Naive thymus-derived CD4-positive, alpha-beta T cell (primary cell): ENCODE measurements around the gene ABHD17B. TPM values are rescaled to one million over a fixed set of nuclear protein-coding genes. Genes with fewer than 3 reads are reported as not detected.

Source experiments
- ATAC-seq: fragments of 150-1000 bp; cut with Tn5 transposase; 2 replicates; pipeline ENCODE4 v1.10.0; 2021; ENCODE audit warnings: mild to moderate bottlenecking, moderate library complexity
- CTCF ChIA-PET: fragments of 350-600 bp; sonication (Branson Sonifier 250); formaldehyde crosslinking; loops from one replicate; lab custom pipeline; 2021; ENCODE audit warnings: antibody characterized with exemption; lab: Charles Lee
- POLR2A ChIA-PET: fragments of 350-600 bp; sonication (Branson Sonifier 250); formaldehyde crosslinking; loops from one replicate; lab custom pipeline; 2021; ENCODE audit warnings: antibody characterized with exemption, inconsistent platforms; lab: Charles Lee
- DNase-seq, 9 donors: peaks; one replicate each; pipeline versions ENCODE4 v3.0.0 to v3.0.0-alpha.2; 2020 to 2022; ENCODE audit warnings: mixed read lengths in 1 of 9
- H3K27ac ChIP-seq: one replicate; pipeline ENCODE4 v1.7.0; 2013; ENCODE audit warnings: mild to moderate bottlenecking, low read depth, low read length, moderate library complexity
- H3K27me3 ChIP-seq, 2 donors: one replicate each; pipeline ENCODE4 v1.7.0; 2013; ENCODE audit warnings: low read length in 2 of 2, mild to moderate bottlenecking in 2 of 2, moderate library complexity in 2 of 2; ENCODE audit not compliant: control insufficient read depth in 2 of 2, insufficient read depth in 2 of 2
- H3K36me3 ChIP-seq, 3 experiments: 1 replicate in 2 of 3; 2 replicates in 1 of 3; pipeline ENCODE4 v1.7.0; 2013; ENCODE audit warnings: low read length in 3 of 3, mild to moderate bottlenecking in 3 of 3, moderate library complexity in 1 of 3; ENCODE audit not compliant: insufficient read depth in 3 of 3, control insufficient read depth in 2 of 3
- H3K4me1 ChIP-seq, 2 donors: one replicate each; pipeline ENCODE4 v1.7.0; 2013; ENCODE audit warnings: low read length in 2 of 2, mild to moderate bottlenecking in 2 of 2, moderate library complexity in 1 of 2; ENCODE audit not compliant: control insufficient read depth in 2 of 2, insufficient read depth in 2 of 2
- H3K4me3 ChIP-seq: 2 replicates; pipeline ENCODE4 v1.7.0; 2013; ENCODE audit warnings: mild to moderate bottlenecking, low read length
- H3K9me3 ChIP-seq, 3 experiments: 1 replicate in 2 of 3; 2 replicates in 1 of 3; pipeline ENCODE4 v1.7.0; 2013; ENCODE audit warnings: low read length in 3 of 3; ENCODE audit not compliant: control insufficient read depth in 2 of 3
- H3K27ac Mint-ChIP-seq, 9 donors: one replicate each; pipeline ENCODE4 v1.8.0; 2020 to 2022; ENCODE audit warnings: mixed read lengths in 9 of 9, mild to moderate bottlenecking in 8 of 9, moderate library complexity in 5 of 9, inconsistent platforms in 2 of 9
- H3K27me3 Mint-ChIP-seq, 5 donors: one replicate each; pipeline ENCODE4 v1.8.0; 2021 to 2022; ENCODE audit warnings: mixed read lengths in 5 of 5, mild to moderate bottlenecking in 1 of 5
- H3K36me3 Mint-ChIP-seq, 5 donors: one replicate each; pipeline ENCODE4 v1.8.0; 2020 to 2022; ENCODE audit warnings: mixed read lengths in 5 of 5, mild to moderate bottlenecking in 3 of 5, inconsistent platforms in 1 of 5
- H3K4me1 Mint-ChIP-seq, 7 donors: one replicate each; pipeline ENCODE4 v1.8.0; 2020 to 2022; ENCODE audit warnings: mixed read lengths in 7 of 7, mild to moderate bottlenecking in 3 of 7, inconsistent platforms in 1 of 7
- H3K4me3 Mint-ChIP-seq, 10 donors: one replicate each; pipeline ENCODE4 v1.8.0; 2020 to 2022; ENCODE audit warnings: mild to moderate bottlenecking in 10 of 10, mixed read lengths in 10 of 10, moderate library complexity in 6 of 10, inconsistent platforms in 2 of 10
- H3K9me3 Mint-ChIP-seq, 11 donors: one replicate each; pipeline ENCODE4 v1.8.0; 2020 to 2022; ENCODE audit warnings: mixed read lengths in 11 of 11, mild to moderate bottlenecking in 4 of 11, inconsistent platforms in 1 of 11, moderate library complexity in 1 of 11
- intact Hi-C, 2 donors: fragments of 100-400 bp; cut with micrococcal nuclease; formaldehyde crosslinking; loops; one replicate each; pipeline ENCODE4 v1.15.1; 2023
- polyA plus RNA-seq, 2 donors: library from polyadenylated mRNA; unstranded; fragments of 300-500 nt; fragmentation: Illumina TruSeq; gene quantifications; one replicate each; pipeline ENCODE4 v1.2.3, GENCODE V29; 2021
- total RNA-seq, 6 experiments: library from RNA in 5 of 6; stranded (reverse) in 5 of 6; gene quantifications; 1 replicate in 5 of 6; 2 replicates in 1 of 6; pipeline ENCODE4 v1.2.3 and lab custom pipeline; 2021 to 2026

ABHD17B gene
- total and polyA plus RNA-seq, 7 experiments from 2014 or later, result 9.9 to 26.1 (median 19.4) TPM

DNA sequence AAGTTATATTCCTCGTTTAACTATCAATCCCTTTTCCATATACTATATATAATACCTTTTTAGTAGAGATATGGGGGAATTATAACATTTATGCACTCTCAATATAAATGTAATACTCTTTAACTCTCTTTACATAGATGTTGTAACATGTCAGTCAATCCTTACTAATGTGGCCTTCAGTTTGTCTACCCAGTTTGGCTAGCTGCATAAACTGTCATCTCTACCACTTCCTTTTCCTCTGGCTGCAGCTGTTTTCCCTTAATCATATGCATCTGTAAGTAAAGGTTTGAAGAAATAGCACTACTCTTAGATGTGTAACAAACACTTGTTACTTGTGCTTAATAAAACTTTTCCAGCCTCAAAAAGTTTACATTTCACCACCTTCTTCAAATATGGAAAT is 13.4 kb downstream of the ABHD17B start:
- DNase-seq, result peak in 7 of 9 donors; percentile 17 to 53 (median 40)
- Mint-ChIP-seq H3K27me3 (no peaks in the 10 kb centered on the region), H3K36me3 (peaks cover 0 to 17% (median 4%) of the 10 kb centered on the region in 5 donors), H3K4me1 (peaks cover 61 to 91% (median 79%) of the 10 kb centered on the region in 7 donors), H3K4me3 (peak overlapping the region in 8 of 10 donors; percentile 42 to 68 (median 60)), H3K27ac (peak overlapping the region in 6 of 9 donors; percentile 15 to 83 (median 70)), H3K9me3 (peaks cover 0 to 2% (median 0%) of the 10 kb centered on the region in 11 donors)
- Histone ChIP-seq H3K9me3 (no peaks in the 10 kb centered on the region), H3K36me3 (no peaks in the 10 kb centered on the region), H3K4me1 (peaks cover 36 to 37% of the 10 kb centered on the region in 2 donors), H3K27ac (no peak overlapping the region), H3K27me3 (no peaks in the 10 kb centered on the region), H3K4me3 (no peak overlapping the region)
- intact Hi-C loops, result loop anchor here (1.0 to 10.0 kb wide), 5 partner anchors 11 to 1333 kb away; partner anchors contain the start of genes ABHD17B (in 2 of the 2) and C9orf85 (in 2 of the 2)
- ATAC-seq, result peak; percentile 80
- POLR2A ChIA-PET, result interaction anchor here (0.9 to 1.4 kb wide), 3 partner anchors 8 to 14 kb away, joined by 3 to 6 read pairs (median 3); partner anchors contain the start of genes ABHD17B and C9orf85
- CTCF ChIA-PET, result interaction anchor here (0.8 kb wide), 1 partner anchor 14 kb away, joined by 4 read pairs; the partner anchor contains the start of genes ABHD17B and C9orf85

DNA sequence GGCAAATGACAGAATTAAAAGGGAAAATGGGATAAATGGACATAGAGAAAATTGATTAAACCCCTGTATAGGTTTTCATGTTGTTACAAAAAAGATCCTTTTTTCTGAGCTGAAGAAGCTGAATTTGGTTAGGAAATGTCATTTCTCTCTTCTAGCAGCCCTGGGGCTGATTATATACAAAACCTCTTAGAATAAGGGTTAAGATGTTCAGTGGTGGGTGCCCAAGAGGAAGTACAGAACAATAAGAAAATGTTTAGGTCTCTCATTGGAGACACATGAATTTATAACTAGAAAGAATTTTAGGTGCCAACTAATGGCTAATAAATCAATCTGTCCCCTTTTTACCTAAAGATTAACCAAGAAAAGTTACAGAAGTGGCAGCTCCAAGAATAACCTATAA is 14.2 kb downstream of the ABHD17B start:
- no peak for DNase-seq
- intact Hi-C loops, result loop anchor here (1.0 to 10.0 kb wide), 5 partner anchors 10 to 1332 kb away; partner anchors contain the start of genes ABHD17B (in 2 of the 2) and C9orf85 (in 2 of the 2)
- H3K27ac ChIP-seq, result no peak overlapping the region
- H3K27me3 ChIP-seq, result no peaks in the 10 kb centered on the region
- Mint-ChIP-seq H3K27me3 (no peaks in the 10 kb centered on the region), H3K4me3 (peak overlapping the region in 6 of 10 donors; percentile 21 to 78 (median 59)), H3K27ac (peak overlapping the region in 4 of 9 donors; percentile 29 to 89 (median 57)), H3K4me1 (peaks cover 54 to 83% (median 70%) of the 10 kb centered on the region in 7 donors), H3K9me3 (peaks cover 0 to 2% (median 0%) of the 10 kb centered on the region in 11 donors), H3K36me3 (peaks cover 0 to 17% (median 4%) of the 10 kb centered on the region in 5 donors)
- H3K4me1 ChIP-seq, result peaks cover 33 to 36% of the 10 kb centered on the region in 2 donors
- no peak overlapping the region for H3K4me3 ChIP-seq
- H3K9me3 ChIP-seq, result no peaks in the 10 kb centered on the region
- H3K36me3 ChIP-seq, result no peaks in the 10 kb centered on the region
- ChIA-PET POLR2A (interaction anchor here (0.9 to 1.4 kb wide), 3 partner anchors 9 to 15 kb away, joined by 3 to 6 read pairs (median 3); partner anchors contain the start of genes ABHD17B and C9orf85), CTCF (interaction anchor here (0.6 kb wide), 1 partner anchor 129 kb away, joined by 3 read pairs; no protein-coding TSS in a partner anchor)
- no peak for ATAC-seq

DNA sequence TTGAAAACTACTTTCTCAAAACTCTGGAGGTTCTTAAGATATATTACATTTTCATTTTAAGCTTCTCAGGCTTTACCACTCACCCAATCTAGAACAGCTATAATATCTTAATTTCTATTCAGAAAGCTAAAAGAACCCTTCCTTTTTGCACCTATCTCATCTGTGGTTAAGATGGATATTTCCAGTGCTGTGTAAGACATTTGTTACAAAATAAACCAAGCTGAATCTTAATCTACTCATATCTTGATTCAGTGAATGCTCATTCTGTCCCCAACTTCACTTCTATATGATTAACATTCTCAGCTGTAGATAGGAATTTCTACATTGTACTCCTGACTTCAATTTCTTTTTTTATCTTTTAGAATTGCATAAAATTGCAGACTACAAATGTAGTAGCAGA is 15.0 kb downstream of the ABHD17B start:
- Histone ChIP-seq H3K4me1 (peaks cover 30 to 36% of the 10 kb centered on the region in 2 donors), H3K27ac (no peak overlapping the region), H3K9me3 (no peaks in the 10 kb centered on the region), H3K27me3 (no peaks in the 10 kb centered on the region), H3K4me3 (no peak overlapping the region), H3K36me3 (no peaks in the 10 kb centered on the region)
- Mint-ChIP-seq H3K27me3 (no peaks in the 10 kb centered on the region), H3K4me1 (peaks cover 51 to 83% (median 67%) of the 10 kb centered on the region in 7 donors), H3K36me3 (peaks cover 0 to 16% (median 4%) of the 10 kb centered on the region in 5 donors), H3K9me3 (peaks cover 0 to 2% (median 0%) of the 10 kb centered on the region in 11 donors), H3K27ac (peak overlapping the region in 3 of 9 donors; percentile 12 to 63 (median 51)), H3K4me3 (peak overlapping the region in 2 of 10 donors; percentile 7 to 78)
- no peak for DNase-seq
- peak; percentile 31 for ATAC-seq
- intact Hi-C loops, result loop anchor here in 1 of 2 donors (5.0 to 10.0 kb wide), 3 partner anchors 34 to 1331 kb away; no protein-coding TSS in a partner anchor
- POLR2A ChIA-PET, result interaction anchor here (1.7 kb wide), 1 partner anchor 15 kb away, joined by 6 read pairs; the partner anchor contains the start of genes ABHD17B and C9orf85
- CTCF ChIA-PET, result interaction anchor here (0.9 kb wide), 1 partner anchor 76 kb away, joined by 3 read pairs; no protein-coding TSS in a partner anchor

DNA sequence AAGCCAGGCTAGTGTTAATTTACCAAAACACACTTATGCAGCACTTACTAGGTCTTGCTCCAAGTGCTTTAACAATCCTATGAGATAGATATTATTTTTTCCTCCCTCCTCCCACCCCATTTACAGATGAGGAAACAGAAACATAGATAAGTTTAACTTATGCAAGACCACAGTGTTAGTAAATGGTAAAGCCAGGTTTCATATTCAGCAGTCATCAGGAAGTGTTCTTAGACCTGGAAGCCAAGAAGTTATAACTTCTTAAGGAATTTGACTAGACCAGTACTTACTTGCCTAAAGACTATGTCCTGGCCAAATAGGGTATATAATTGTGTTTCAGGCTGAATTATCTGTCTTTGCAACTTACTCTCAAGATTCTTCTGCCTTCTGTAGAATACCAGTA is 15.9 kb downstream of the ABHD17B start:
- H3K27ac ChIP-seq, result no peak overlapping the region
- no peaks in the 10 kb centered on the region for H3K9me3 ChIP-seq
- ATAC-seq, result peak; percentile 51
- H3K4me3 ChIP-seq, result no peak overlapping the region
- Mint-ChIP-seq H3K27ac (peak overlapping the region in 2 of 9 donors; percentile 12 to 45), H3K36me3 (peaks cover 0 to 16% (median 4%) of the 10 kb centered on the region in 5 donors), H3K27me3 (no peaks in the 10 kb centered on the region), H3K4me1 (peaks cover 51 to 82% (median 64%) of the 10 kb centered on the region in 7 donors), H3K4me3 (peak overlapping the region in 1 of 10 donors; percentile 43), H3K9me3 (peaks cover 0 to 2% (median 0%) of the 10 kb centered on the region in 11 donors)
- POLR2A ChIA-PET, result interaction anchor here (0.6 to 1.7 kb wide), 2 partner anchors 16 to 95 kb away, joined by 3 to 6 read pairs; partner anchors contain the start of genes ABHD17B and C9orf85
- CTCF ChIA-PET, result no interaction called here
- intact Hi-C loops, result loop anchor here in 1 of 2 donors (5.0 to 10.0 kb wide), 3 partner anchors 33 to 1330 kb away; no protein-coding TSS in a partner anchor
- no peaks in the 10 kb centered on the region for H3K36me3 ChIP-seq
- DNase-seq, result no peak
- peaks cover 30 to 36% of the 10 kb centered on the region in 2 donors for H3K4me1 ChIP-seq
- H3K27me3 ChIP-seq, result no peaks in the 10 kb centered on the region

DNA sequence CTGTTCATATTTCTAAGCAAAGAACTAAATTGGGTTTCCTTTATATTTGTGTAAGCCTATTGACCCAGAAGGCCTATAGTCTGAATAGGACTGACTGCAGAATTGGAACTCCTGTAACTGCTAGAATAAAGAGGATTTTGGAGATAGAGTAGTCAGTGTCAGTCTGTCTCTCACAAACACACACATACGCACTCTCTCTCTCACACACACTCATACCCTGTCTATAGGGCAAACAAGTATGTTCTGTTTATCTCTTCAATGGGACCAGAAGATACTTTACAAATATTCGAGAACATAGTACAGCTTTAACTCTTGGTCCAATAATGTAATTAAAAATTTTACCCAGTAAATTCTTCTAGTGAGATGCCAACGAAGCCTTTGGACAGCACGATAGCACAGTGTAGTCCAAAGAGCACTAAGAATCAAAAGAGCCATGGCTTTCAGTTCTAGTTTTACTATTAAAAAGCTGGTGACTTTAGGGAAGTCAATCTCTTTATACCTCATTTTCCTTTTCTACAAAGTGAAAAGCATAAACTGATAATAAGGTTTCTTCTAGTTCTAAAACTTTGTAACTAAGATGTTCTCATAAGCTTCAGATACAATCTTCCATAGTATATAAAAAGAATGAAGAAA is 19.3 kb downstream of the ABHD17B start:
- Histone ChIP-seq H3K4me3 (no peak overlapping the region), H3K27ac (no peak overlapping the region), H3K9me3 (no peaks in the 10 kb centered on the region), H3K36me3 (no peaks in the 10 kb centered on the region), H3K4me1 (peaks cover 19% of the 10 kb centered on the region in 2 donors), H3K27me3 (no peaks in the 10 kb centered on the region)
- Mint-ChIP-seq H3K27ac (peak overlapping the region in 2 of 9 donors; percentile 5 to 12), H3K27me3 (no peaks in the 10 kb centered on the region), H3K9me3 (no peaks in the 10 kb centered on the region), H3K4me3 (no peak overlapping the region), H3K4me1 (peaks cover 34 to 73% (median 56%) of the 10 kb centered on the region in 7 donors), H3K36me3 (peaks cover 0 to 20% (median 3%) of the 10 kb centered on the region in 5 donors)
- POLR2A ChIA-PET, result no interaction called here
- ATAC-seq (no peak), DNase-seq (no peak)
- CTCF ChIA-PET, result no interaction called here
- intact Hi-C loops, result loop anchor here in 1 of 2 donors (10.0 kb wide), 1 partner anchor 1327 kb away; no protein-coding TSS in a partner anchor

DNA sequence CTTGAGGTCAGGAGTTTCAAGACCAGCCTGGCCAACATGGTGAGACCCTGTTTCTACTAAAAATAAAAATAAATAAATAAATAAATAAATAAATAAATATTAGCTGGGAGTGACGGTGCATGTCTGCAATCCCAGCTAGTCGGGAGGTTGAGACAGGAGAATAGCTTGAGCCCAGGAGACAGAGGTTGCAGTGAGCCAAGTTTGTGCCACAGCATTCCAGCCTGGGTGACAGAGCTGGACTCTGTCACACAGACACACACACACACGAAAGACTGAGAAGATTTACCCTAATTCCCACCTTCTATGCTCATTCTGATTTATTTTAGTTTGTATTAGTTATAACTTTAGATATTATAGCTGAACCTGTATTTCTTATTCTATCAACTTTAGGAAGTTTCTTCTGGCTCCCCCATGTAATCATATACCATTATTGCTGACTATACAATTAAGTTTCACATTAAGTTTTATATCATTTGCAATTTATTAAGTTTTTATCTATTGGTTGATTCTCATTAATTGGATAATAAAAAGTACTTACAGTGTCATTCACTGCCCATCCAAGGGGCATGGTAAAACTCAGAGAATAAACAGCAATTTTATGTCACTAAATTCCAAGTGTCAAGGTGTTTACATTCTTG is 20.8 kb downstream of the ABHD17B start:
- H3K36me3 Mint-ChIP-seq, result peaks cover 0 to 26% (median 3%) of the 10 kb centered on the region in 5 donors
- peaks cover 5 to 16% of the 10 kb centered on the region in 2 donors for H3K4me1 ChIP-seq
- H3K9me3 ChIP-seq, result no peaks in the 10 kb centered on the region
- H3K4me1 Mint-ChIP-seq, result peaks cover 35 to 72% (median 56%) of the 10 kb centered on the region in 7 donors
- intact Hi-C loops, result loop anchor here in 1 of 2 donors (10.0 kb wide), 1 partner anchor 1325 kb away; no protein-coding TSS in a partner anchor
- no peak overlapping the region for H3K27ac Mint-ChIP-seq
- peaks cover 0 to 4% (median 0%) of the 10 kb centered on the region in 11 donors for H3K9me3 Mint-ChIP-seq
- ATAC-seq, result no peak
- no peak overlapping the region for H3K4me3 ChIP-seq
- POLR2A ChIA-PET, result interaction anchor here (0.6 kb wide), 1 partner anchor 135 kb away, joined by 3 read pairs; no protein-coding TSS in a partner anchor
- no peak overlapping the region for H3K4me3 Mint-ChIP-seq
- CTCF ChIA-PET, result no interaction called here
- H3K27ac ChIP-seq, result no peak overlapping the region
- H3K27me3 Mint-ChIP-seq, result no peaks in the 10 kb centered on the region
- no peaks in the 10 kb centered on the region for H3K27me3 ChIP-seq
- DNase-seq, result no peak
- H3K36me3 ChIP-seq, result no peaks in the 10 kb centered on the region
